KMS-11 (cell line): ENCODE results near the gene CCL26.
"Not testable (repeated sequence)": the region's sequence is repeated elsewhere in the genome, so short reads cannot be mapped to it uniquely, and the experiment has no call there.

Source experiments
- H2AFZ ChIP-seq: fragments of 200-600 bp; sonication (generic); 2 replicates; pipeline ENCODE4 v1.6.1; 2016; ENCODE audit warnings: antibody characterized with exemption, mixed run types, low read depth
- H3K27ac ChIP-seq: fragments of 200-600 bp; sonication (generic); 2 replicates; pipeline ENCODE4 v1.6.1; 2016; ENCODE audit warnings: mild to moderate bottlenecking, mixed run types
- H3K27me3 ChIP-seq: fragments of 200-600 bp; sonication (generic); 2 replicates; pipeline ENCODE4 v1.6.1; 2017; ENCODE audit warnings: mild to moderate bottlenecking, low read depth, mixed run types, moderate library complexity; ENCODE audit not compliant: insufficient read depth
- H3K36me3 ChIP-seq: fragments of 200-600 bp; sonication (generic); 2 replicates; pipeline ENCODE4 v1.6.1; 2017; ENCODE audit warnings: mild to moderate bottlenecking, mixed run types; ENCODE audit not compliant: insufficient read depth
- H3K4me1 ChIP-seq: fragments of 200-600 bp; sonication (generic); 2 replicates; pipeline ENCODE4 v1.6.1; 2016; ENCODE audit warnings: mild to moderate bottlenecking, low read depth, mixed run types; ENCODE audit not compliant: poor library complexity, severe bottlenecking
- H3K4me2 ChIP-seq: fragments of 200-600 bp; sonication (generic); 2 replicates; pipeline ENCODE4 v1.7.0; 2016; ENCODE audit warnings: mild to moderate bottlenecking, mixed run types
- H3K4me3 ChIP-seq: fragments of 200-600 bp; sonication (generic); IDR thresholded peaks from 2 replicates; pipeline ENCODE4 v1.6.1; 2017; ENCODE audit warnings: low read depth, low read length, mixed read lengths; ENCODE audit not compliant: insufficient read depth
- H3K79me2 ChIP-seq: fragments of 200-600 bp; sonication (generic); 2 replicates; pipeline ENCODE4 v1.6.1; 2016; ENCODE audit warnings: low read depth, mixed run types; ENCODE audit not compliant: insufficient read depth
- H3K9ac ChIP-seq: fragments of 200-600 bp; sonication (generic); 2 replicates; pipeline ENCODE4 v1.6.1; 2016; ENCODE audit warnings: mild to moderate bottlenecking, mixed run types
- H4K20me1 ChIP-seq: fragments of 200-600 bp; sonication (generic); 2 replicates; pipeline ENCODE4 v1.6.1; 2016; ENCODE audit warnings: mild to moderate bottlenecking, mixed run types; ENCODE audit not compliant: insufficient read depth
- CTCF ChIP-seq: fragments of 200-600 bp; sonication (generic); conservative IDR thresholded peaks from 2 replicates; pipeline ENCODE4 v1.6.1; 2017; ENCODE audit warnings: low read depth, mild to moderate bottlenecking, antibody characterized with exemption, low read length, moderate library complexity, mixed read lengths

CCL26 gene

GRCh38 chr7:75732764-75733630 lies 39.0 kb downstream of the CCL26 start:
- H3K4me2 ChIP-seq, result no peak overlapping the region
- H3K9ac ChIP-seq, result no peak overlapping the region

GRCh38 chr7:75732016-75732521 lies 39.9 kb downstream of the CCL26 start:
- no peak for TF ChIP-seq CTCF
- no peak overlapping the region for H2AFZ ChIP-seq
- no peak overlapping the region for H3K4me2 ChIP-seq
- no peaks in the 10 kb centered on the region for H4K20me1 ChIP-seq
- H3K4me3 ChIP-seq, result no peak overlapping the region
- peaks cover 16% of the 10 kb centered on the region for H3K4me1 ChIP-seq
- no peaks in the 10 kb centered on the region for H3K79me2 ChIP-seq
- no peak overlapping the region for H3K27ac ChIP-seq
- no peak overlapping the region for H3K9ac ChIP-seq
- H3K27me3 ChIP-seq, result no peaks in the 10 kb centered on the region
- no peaks in the 10 kb centered on the region for H3K36me3 ChIP-seq

More at GRCh38 chr7:75732764-75733630, 39.0 kb downstream of the CCL26 start:
- H3K36me3 ChIP-seq, result no peaks in the 10 kb centered on the region
- no peak overlapping the region for H2AFZ ChIP-seq
- no peaks in the 10 kb centered on the region; the same call in 1 of the 2 replicates for H3K27me3 ChIP-seq
- H3K4me1 ChIP-seq, result peaks cover 12% of the 10 kb centered on the region
- H3K4me3 ChIP-seq, result no peak overlapping the region
- no peaks in the 10 kb centered on the region for H3K79me2 ChIP-seq
- H4K20me1 ChIP-seq, result no peaks in the 10 kb centered on the region
- no peak overlapping the region for H3K27ac ChIP-seq
- no peak for TF ChIP-seq CTCF

- Histone ChIP-seq H3K36me3 (no peaks in the 10 kb centered on the region), H3K27me3 (no peaks in the 10 kb centered on the region), H2AFZ (no peak overlapping the region), H3K27ac (no peak overlapping the region), H3K79me2 (no peaks in the 10 kb centered on the region), H3K4me3 (no peak overlapping the region), H3K4me1 (peaks cover 16% of the 10 kb centered on the region), H4K20me1 (no peaks in the 10 kb centered on the region), H3K9ac (no peak overlapping the region), H3K4me2 (no peak overlapping the region)
- no peak for TF ChIP-seq CTCF
Measured at GRCh38 chr7:75729851-75730274, 42.1 kb downstream of the CCL26 start.

GRCh38 chr7:75727881-75728593 lies 44.0 kb downstream of the CCL26 start:
- no peaks in the 10 kb centered on the region for H3K36me3 ChIP-seq
- H3K27ac ChIP-seq, result peak overlapping the region; percentile 46
- H3K9ac ChIP-seq, result peak overlapping the region; percentile 17; the same call in 1 of the 2 replicates
- TF ChIP-seq CTCF, result no peak
- H4K20me1 ChIP-seq, result no peaks in the 10 kb centered on the region
- H3K27me3 ChIP-seq, result no peaks in the 10 kb centered on the region
- peaks cover 16% of the 10 kb centered on the region for H3K4me1 ChIP-seq
- no peaks in the 10 kb centered on the region for H3K79me2 ChIP-seq
- H3K4me2 ChIP-seq, result peak overlapping the region; percentile 22; the same call in 1 of the 2 replicates
- H2AFZ ChIP-seq, result peak overlapping the region; percentile 71; the same call in 1 of the 2 replicates
- H3K4me3 ChIP-seq, result no peak overlapping the region

- H4K20me1 ChIP-seq, H3K9ac ChIP-seq, H3K4me2 ChIP-seq, H3K36me3 ChIP-seq, H3K27ac ChIP-seq, H3K27me3 ChIP-seq, H2AFZ ChIP-seq, H3K4me3 ChIP-seq, H3K79me2 ChIP-seq: not testable (repeated sequence)
- H3K4me1 ChIP-seq, result peaks cover 16% of the 10 kb centered on the region
Measured at GRCh38 chr7:75727351-75727750, 44.7 kb downstream of the CCL26 start.
